ENCODE results near the gene VPS51. TPM values are rescaled to one million over a fixed set of nuclear protein-coding genes. Genes with fewer than 3 reads are reported as not detected.
A peak's percentile ranks its signal among the peaks of the same experiment; 100 is the strongest.

VPS51 gene
- total and polyA plus RNA-seq, 2 of the 13 experiments (the other 11 are each of a cell fraction or from before 2014, with no cell fraction given), result 76.3 to 90.6 TPM

GRCh38 chr11:65134952-65135632 is 39.1 kb downstream of the VPS51 start (continued):
- TF ChIP-seq CREM (IDR thresholded peaks at IDR 0.05), result 0 out of 2 replicates have a peak, but pooled peaks have one; percentile 40
- TF ChIP-seq CREM (CRISPR knock-in tag; IDR thresholded peaks at IDR 0.05), result no peak
- no peak for TF ChIP-seq ZNF20 (CRISPR knock-in tag; IDR thresholded peaks at IDR 0.05)
- TF ChIP-seq KAT8 (CRISPR knock-in tag; IDR thresholded peaks at IDR 0.05), result peak; percentile 17; the same call in 1 of the 2 replicates
- TF ChIP-seq DMAP1 (CRISPR knock-in tag; IDR thresholded peaks at IDR 0.05), result peak; percentile 49; the same call in 1 of the 2 replicates
- TF ChIP-seq IRX3 (CRISPR knock-in tag; IDR thresholded peaks at IDR 0.05; ENCODE audit: borderline replicate concordance, low read depth), result no peak
- TF ChIP-seq, protein P1, sequence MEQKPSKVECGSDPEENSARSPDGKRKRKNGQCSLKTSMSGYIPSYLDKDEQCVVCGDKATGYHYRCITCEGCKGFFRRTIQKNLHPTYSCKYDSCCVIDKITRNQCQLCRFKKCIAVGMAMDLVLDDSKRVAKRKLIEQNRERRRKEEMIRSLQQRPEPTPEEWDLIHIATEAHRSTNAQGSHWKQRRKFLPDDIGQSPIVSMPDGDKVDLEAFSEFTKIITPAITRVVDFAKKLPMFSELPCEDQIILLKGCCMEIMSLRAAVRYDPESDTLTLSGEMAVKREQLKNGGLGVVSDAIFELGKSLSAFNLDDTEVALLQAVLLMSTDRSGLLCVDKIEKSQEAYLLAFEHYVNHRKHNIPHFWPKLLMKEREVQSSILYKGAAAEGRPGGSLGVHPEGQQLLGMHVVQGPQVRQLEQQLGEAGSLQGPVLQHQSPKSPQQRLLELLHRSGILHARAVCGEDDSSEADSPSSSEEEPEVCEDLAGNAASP (CRISPR knock-in tag; IDR thresholded peaks at IDR 0.05; ENCODE audit: borderline replicate concordance), result no peak
- no peak for TF ChIP-seq ZNF234 (CRISPR knock-in tag; conservative IDR thresholded peaks at IDR 0.05)
- TF ChIP-seq RBAK (CRISPR knock-in tag; IDR thresholded peaks at IDR 0.05), result no peak
- no peak for TF ChIP-seq JDP2 (CRISPR knock-in tag; IDR thresholded peaks at IDR 0.05; ENCODE audit: borderline replicate concordance)
- TF ChIP-seq, protein P2, sequence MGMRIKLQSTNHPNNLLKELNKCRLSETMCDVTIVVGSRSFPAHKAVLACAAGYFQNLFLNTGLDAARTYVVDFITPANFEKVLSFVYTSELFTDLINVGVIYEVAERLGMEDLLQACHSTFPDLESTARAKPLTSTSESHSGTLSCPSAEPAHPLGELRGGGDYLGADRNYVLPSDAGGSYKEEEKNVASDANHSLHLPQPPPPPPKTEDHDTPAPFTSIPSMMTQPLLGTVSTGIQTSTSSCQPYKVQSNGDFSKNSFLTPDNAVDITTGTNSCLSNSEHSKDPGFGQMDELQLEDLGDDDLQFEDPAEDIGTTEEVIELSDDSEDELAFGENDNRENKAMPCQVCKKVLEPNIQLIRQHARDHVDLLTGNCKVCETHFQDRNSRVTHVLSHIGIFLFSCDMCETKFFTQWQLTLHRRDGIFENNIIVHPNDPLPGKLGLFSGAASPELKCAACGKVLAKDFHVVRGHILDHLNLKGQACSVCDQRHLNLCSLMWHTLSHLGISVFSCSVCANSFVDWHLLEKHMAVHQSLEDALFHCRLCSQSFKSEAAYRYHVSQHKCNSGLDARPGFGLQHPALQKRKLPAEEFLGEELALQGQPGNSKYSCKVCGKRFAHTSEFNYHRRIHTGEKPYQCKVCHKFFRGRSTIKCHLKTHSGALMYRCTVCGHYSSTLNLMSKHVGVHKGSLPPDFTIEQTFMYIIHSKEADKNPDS (CRISPR knock-in tag; IDR thresholded peaks at IDR 0.05), result no peak
- TF ChIP-seq HHEX (CRISPR knock-in tag; IDR thresholded peaks at IDR 0.05), result no peak
- TF ChIP-seq ZMAT5 (CRISPR knock-in tag; IDR thresholded peaks at IDR 0.05; ENCODE audit: borderline replicate concordance, low read depth), result no peak
- TF ChIP-seq GATAD1 (CRISPR knock-in tag; IDR thresholded peaks at IDR 0.05), result no peak
- no peak for TF ChIP-seq CBX1 (IDR thresholded peaks at IDR 0.05; ENCODE audit: low read depth)
- TF ChIP-seq ZNF274 (CRISPR knock-in tag; IDR thresholded peaks at IDR 0.05), result no peak
- TF ChIP-seq ZNF329 (CRISPR knock-in tag; IDR thresholded peaks at IDR 0.05; ENCODE audit: low read depth), result no peak
- TF ChIP-seq ZNF281 (CRISPR knock-in tag; IDR thresholded peaks at IDR 0.05; ENCODE audit: borderline replicate concordance), result no peak
- TF ChIP-seq, protein P3, sequence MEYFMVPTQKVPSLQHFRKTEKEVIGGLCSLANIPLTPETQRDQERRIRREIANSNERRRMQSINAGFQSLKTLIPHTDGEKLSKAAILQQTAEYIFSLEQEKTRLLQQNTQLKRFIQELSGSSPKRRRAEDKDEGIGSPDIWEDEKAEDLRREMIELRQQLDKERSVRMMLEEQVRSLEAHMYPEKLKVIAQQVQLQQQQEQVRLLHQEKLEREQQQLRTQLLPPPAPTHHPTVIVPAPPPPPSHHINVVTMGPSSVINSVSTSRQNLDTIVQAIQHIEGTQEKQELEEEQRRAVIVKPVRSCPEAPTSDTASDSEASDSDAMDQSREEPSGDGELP (IDR thresholded peaks at IDR 0.05; ENCODE audit: borderline replicate concordance, low read depth), result peak; percentile 45; the same call in 1 of the 2 replicates
- TF ChIP-seq, protein P4, sequence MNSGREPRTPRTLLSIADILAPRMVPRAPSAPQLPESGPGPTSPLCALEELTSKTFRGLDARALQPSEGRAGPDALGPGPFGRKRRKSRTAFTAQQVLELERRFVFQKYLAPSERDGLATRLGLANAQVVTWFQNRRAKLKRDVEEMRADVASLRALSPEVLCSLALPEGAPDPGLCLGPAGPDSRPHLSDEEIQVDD (CRISPR knock-in tag; IDR thresholded peaks at IDR 0.05; ENCODE audit: borderline replicate concordance), result no peak
- TF ChIP-seq RAD51 (IDR thresholded peaks at IDR 0.05; ENCODE audit: borderline replicate concordance), result no peak
